Measurements from ENCODE around the gene ATXN2. TPM values are rescaled to one million over a fixed set of nuclear protein-coding genes. Genes with fewer than 3 reads are reported as not detected.
A peak's percentile ranks its signal among the peaks of the same experiment; 100 is the strongest.

The ATXN2 gene
- total RNA-seq, 1 experiment from 2014 or later, result 72.9 TPM

DNA sequence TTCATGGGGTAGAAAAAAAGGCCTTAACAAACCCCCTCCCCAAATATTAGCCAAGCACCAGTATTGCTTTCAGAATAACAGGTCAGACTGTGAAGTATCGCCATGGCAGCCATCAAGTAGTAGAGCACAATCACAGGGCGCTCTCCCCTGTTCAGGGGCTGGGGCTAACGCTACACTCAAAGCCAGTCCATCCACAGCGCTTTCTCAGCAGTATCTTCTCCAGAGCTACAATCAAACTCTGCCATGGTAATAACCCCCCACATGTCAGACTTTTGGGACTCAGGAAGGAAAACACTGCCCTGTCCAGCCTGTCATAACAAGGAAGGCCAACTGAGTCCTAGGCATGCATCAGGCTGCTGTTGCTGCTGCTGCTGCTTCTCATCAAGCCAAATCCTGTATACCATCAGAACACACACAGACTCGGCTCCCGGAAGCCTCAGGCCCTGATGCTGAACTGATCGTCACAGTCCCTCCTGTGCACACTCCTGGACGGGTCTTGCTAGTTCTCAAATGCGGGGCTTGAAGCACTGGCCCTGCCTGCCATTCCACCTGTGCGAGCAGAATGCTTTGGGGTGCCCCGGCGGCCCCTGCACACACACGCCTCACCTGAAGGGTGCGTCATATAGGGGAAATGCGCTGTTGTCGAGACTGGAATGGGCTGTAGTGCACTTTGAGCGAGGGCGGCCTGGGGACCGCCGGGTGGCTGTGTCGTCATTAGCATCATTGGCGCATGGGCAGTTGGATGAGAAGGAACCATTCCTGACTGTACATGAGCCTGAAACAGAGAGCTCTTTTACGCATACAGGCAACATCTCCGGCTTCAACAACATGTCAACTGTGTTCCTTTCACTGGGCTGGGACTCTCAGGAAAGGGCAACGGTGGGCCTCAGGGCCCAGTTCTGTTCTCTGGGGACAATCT, 145.8 kb downstream of the ATXN2 start:
- H2AK5ac ChIP-seq (ENCODE audit: insufficient read length, low read length), result no peak overlapping the region
- no peaks in the 10 kb centered on the region for H3K4me1 ChIP-seq (ENCODE audit: insufficient read depth, low read length)
- DNase-seq, result no peak
- H3K27ac Mint-ChIP-seq, result peak overlapping the region in 1 of 3 experiments; percentile 40; a peak in 1 of 7 replicates
- no peak overlapping the region for H3K56ac ChIP-seq (ENCODE audit: insufficient read length, low read depth, low read length)
- H3K9me3 ChIP-seq (ENCODE audit: control insufficient read depth, low read depth, low read length), result no peaks in the 10 kb centered on the region
- no peak overlapping the region for H2BK5ac ChIP-seq (ENCODE audit: insufficient read length, low read length)
- no peak overlapping the region for H2BK15ac ChIP-seq (ENCODE audit: low read depth, low read length)
- no peak overlapping the region for H3K9ac ChIP-seq (ENCODE audit: extremely low read depth, insufficient read length, low read length)
- H4K20me1 ChIP-seq (ENCODE audit: control insufficient read depth, insufficient read depth, insufficient read length), result no peaks in the 10 kb centered on the region
- no peak overlapping the region for H4K8ac ChIP-seq (replicated peaks; ENCODE audit: insufficient read length, low read depth, low read length)
- H3K9me3 Mint-ChIP-seq, result no peaks in the 10 kb centered on the region
- no peak overlapping the region for H2BK20ac ChIP-seq (ENCODE audit: low read depth, low read length, poor library complexity, severe bottlenecking)
- H4K5ac ChIP-seq (ENCODE audit: insufficient read length, low read depth, low read length), result no peak overlapping the region
- no peak overlapping the region for H4K91ac ChIP-seq (ENCODE audit: insufficient read length, low read depth, low read length)
- WGBS (ENCODE audit: extremely low coverage, insufficient read length, low lambda C conversion rate), result no CpG with 5 or more reads among the region's 25 CpGs
- H3K4me2 ChIP-seq (ENCODE audit: insufficient read depth, insufficient read length, low read length), result no peak overlapping the region
- H2BK120ac ChIP-seq (ENCODE audit: low read depth, low read length, poor library complexity, severe bottlenecking), result no peak overlapping the region
- H3K79me2 ChIP-seq (ENCODE audit: insufficient read depth, low read length), result no peaks in the 10 kb centered on the region
- no peak overlapping the region for H2BK12ac ChIP-seq (ENCODE audit: insufficient read length, low read depth, low read length)
- H3K23me2 ChIP-seq (ENCODE audit: insufficient read length, low read depth, low read length, poor library complexity, severe bottlenecking), result no peaks in the 10 kb centered on the region
- H2AFZ ChIP-seq (ENCODE audit: low read length), result no peak overlapping the region
- TF ChIP-seq, protein P1, sequence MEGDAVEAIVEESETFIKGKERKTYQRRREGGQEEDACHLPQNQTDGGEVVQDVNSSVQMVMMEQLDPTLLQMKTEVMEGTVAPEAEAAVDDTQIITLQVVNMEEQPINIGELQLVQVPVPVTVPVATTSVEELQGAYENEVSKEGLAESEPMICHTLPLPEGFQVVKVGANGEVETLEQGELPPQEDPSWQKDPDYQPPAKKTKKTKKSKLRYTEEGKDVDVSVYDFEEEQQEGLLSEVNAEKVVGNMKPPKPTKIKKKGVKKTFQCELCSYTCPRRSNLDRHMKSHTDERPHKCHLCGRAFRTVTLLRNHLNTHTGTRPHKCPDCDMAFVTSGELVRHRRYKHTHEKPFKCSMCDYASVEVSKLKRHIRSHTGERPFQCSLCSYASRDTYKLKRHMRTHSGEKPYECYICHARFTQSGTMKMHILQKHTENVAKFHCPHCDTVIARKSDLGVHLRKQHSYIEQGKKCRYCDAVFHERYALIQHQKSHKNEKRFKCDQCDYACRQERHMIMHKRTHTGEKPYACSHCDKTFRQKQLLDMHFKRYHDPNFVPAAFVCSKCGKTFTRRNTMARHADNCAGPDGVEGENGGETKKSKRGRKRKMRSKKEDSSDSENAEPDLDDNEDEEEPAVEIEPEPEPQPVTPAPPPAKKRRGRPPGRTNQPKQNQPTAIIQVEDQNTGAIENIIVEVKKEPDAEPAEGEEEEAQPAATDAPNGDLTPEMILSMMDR (conservative IDR thresholded peaks at IDR 0.05), result no peak
- no peak overlapping the region for H3T11ph ChIP-seq (ENCODE audit: low read length)
- no peaks in the 10 kb centered on the region for H3K27me3 ChIP-seq (ENCODE audit: insufficient read depth, low read length)
- H3K36me3 Mint-ChIP-seq (ENCODE audit: insufficient read depth in 1 of 3, low read depth in 3 of 3), result peaks cover 30 to 76% (median 60%) of the 10 kb centered on the region in 3 experiments; a peak in 6 of 7 replicates
- no peak overlapping the region for H3K4me3 Mint-ChIP-seq
- H3K27me3 Mint-ChIP-seq (ENCODE audit: low read depth), result no peaks in the 10 kb centered on the region
- H3K27ac ChIP-seq (ENCODE audit: insufficient read length, low read depth, low read length), result no peak overlapping the region
- no peak overlapping the region for H3K23ac ChIP-seq (ENCODE audit: insufficient read length, low read depth, low read length)
- no peaks in the 10 kb centered on the region for H3K4me1 Mint-ChIP-seq
- no peak overlapping the region for H3K4ac ChIP-seq (ENCODE audit: low read depth, low read length)
- H3K14ac ChIP-seq (ENCODE audit: insufficient read depth, low read length), result no peak overlapping the region
- H3K79me1 ChIP-seq (ENCODE audit: insufficient read depth, low read depth, low read length, poor library complexity, severe bottlenecking), result no peaks in the 10 kb centered on the region
- no peak overlapping the region for H3K18ac ChIP-seq (ENCODE audit: insufficient read length, low read depth, low read length)

Measured in H9 (cell line).